Activated CD4-positive, alpha-beta T cell treated with anti-CD3 and anti-CD28 coated beads, Interleukin-2, amount 50 U/mL, for 1 hour (primary cell): ENCODE measurements around the gene GALNT7.
A peak's percentile ranks its signal among the peaks of the same experiment; 100 is the strongest.

Source experiments
- DNase-seq: peaks from one replicate; pipeline ENCODE4 v3.0.0-alpha.2; 2020

GALNT7 gene

GRCh38 chr4:173365359-173365996, 196.9 kb downstream of the GALNT7 start:
- no peak for DNase-seq

- no peak for DNase-seq
Measured at GRCh38 chr4:173367285-173367684, 198.7 kb downstream of the GALNT7 start.

- no peak for DNase-seq
Measured at GRCh38 chr4:173367946-173368345, 199.3 kb downstream of the GALNT7 start.

GRCh38 chr4:173370130-173370476, 201.5 kb downstream of the GALNT7 start:
- DNase-seq: peak; percentile 56

GRCh38 chr4:173370477-173371291, 202.1 kb downstream of the GALNT7 start, which contains the start of gene SAP30:
SAP30 (plus strand) TSS chr4:173370954; CDS start chr4:173371183, 229 bp downstream.
- peak; percentile 98 for DNase-seq

GRCh38 chr4:173371292-173372192, 202.9 kb downstream of the GALNT7 start:
- DNase-seq: peak; percentile 31
